Spleen (tissue), 7 donors: ENCODE measurements around the gene KCNN2.

Source experiments
- CTCF ChIP-seq, 11 experiments: fragments of 200-600 bp in 7 of 11; fragments of 450-650 bp in 4 of 11; sonication (generic) in 4 of 11; IDR thresholded peaks in 8 of 11; conservative IDR thresholded peaks in 3 of 11; 1 replicate in 7 of 11; 2 replicates in 4 of 11; pipeline versions ENCODE4 v1.4.0 to v1.8.0; 2016 to 2021; ENCODE audit warnings: antibody characterized with exemption in 11 of 11, inconsistent platforms in 4 of 11, mild to moderate bottlenecking in 1 of 11
- POLR2AphosphoS5 ChIP-seq, 3 donors: sonication (generic); formaldehyde crosslinking; IDR thresholded peaks; one replicate each; pipeline ENCODE4 v1.5.1; 2017; ENCODE audit warnings: antibody characterized with exemption in 3 of 3
- donor health status: DM: no; HTN: no; CAD: no; lungs with moderate emphysema.
- donor health status: DM: no; HTN: no; CAD: no.
- donor health status: DM: no; HTN: no; CAD: no.

- TF ChIP-seq CTCF (IDR thresholded peaks at IDR 0.05 in 8 of 11, conservative IDR thresholded peaks at IDR 0.05 in 3 of 11) (no peak), POLR2AphosphoS5 (IDR thresholded peaks at IDR 0.05) (no peak)
Measured at GRCh38 chr5:114332925-114333324, 28.9 kb upstream of the KCNN2 start.
